Activated CD8-positive, alpha-beta memory T cell treated with anti-CD3 and anti-CD28 coated beads, Interleukin-2, amount 50 U/mL, for 4 hours (primary cell): ENCODE measurements around the gene OPN1MW.
"Not testable (repeated sequence)": the region's sequence is repeated elsewhere in the genome, so short reads cannot be mapped to it uniquely, and the experiment has no call there.

Experiments
- DNase-seq: peaks from one replicate; pipeline ENCODE4 v3.0.0-alpha.2; 2020

OPN1MW gene

DNA sequence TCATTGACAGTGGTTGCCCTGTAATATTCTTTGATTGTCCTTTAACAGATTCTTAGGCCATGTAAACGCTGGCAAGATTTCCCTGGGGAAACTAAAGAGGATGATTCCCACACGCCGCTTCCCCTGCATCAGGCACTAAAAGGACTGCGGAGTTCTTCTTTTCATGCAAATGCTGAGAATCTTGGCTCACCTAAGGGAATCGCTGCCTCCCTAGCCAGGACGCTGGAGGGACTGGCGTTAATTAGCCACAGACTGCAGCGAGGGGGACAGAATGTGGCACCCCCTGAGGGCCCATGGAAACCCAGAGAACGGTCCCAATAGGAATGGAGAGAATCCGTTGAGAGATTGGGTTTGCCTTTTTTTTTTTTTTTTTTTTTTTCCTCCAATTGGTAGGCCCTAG lies 29.1 kb downstream of the OPN1MW start:
- DNase-seq, result not testable (repeated sequence)

DNA sequence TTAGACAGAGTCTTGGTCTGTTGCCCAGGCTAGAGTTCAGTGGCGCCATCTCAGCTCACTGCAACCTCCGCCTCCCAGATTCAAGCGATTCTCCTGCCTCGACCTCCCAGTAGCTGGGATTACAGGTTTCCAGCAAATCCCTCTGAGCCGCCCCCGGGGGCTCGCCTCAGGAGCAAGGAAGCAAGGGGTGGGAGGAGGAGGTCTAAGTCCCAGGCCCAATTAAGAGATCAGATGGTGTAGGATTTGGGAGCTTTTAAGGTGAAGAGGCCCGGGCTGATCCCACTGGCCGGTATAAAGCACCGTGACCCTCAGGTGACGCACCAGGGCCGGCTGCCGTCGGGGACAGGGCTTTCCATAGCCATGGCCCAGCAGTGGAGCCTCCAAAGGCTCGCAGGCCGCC lies 37.1 kb downstream of the OPN1MW start, which contains the start of gene OPN1MW2:
TSS of gene OPN1MW2 (plus strand) at position 301 of the 400 bp plus-strand sequence. CDS start at position 361, 60 bp downstream.
- not testable (repeated sequence) for DNase-seq

DNA sequence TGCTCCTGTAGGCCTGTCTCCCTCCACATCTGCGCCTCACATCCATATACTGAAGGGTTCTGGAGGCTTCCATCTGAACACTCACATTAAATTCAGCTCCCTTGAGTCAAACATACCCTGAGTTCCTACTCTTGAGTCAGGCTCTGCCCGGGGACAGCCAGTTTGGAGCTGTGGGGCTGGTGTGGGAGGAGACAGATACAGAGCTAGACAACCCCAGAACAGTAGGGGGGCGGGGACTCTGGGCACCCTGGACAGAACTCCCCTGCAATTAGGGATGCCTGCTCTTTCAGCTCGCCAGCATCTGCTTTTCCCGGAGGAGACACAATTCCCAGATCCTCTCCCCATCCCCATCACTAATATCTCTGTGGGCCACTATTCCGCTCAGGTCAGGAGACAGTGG lies 42.9 kb downstream of the OPN1MW start:
- DNase-seq, result not testable (repeated sequence)

DNA sequence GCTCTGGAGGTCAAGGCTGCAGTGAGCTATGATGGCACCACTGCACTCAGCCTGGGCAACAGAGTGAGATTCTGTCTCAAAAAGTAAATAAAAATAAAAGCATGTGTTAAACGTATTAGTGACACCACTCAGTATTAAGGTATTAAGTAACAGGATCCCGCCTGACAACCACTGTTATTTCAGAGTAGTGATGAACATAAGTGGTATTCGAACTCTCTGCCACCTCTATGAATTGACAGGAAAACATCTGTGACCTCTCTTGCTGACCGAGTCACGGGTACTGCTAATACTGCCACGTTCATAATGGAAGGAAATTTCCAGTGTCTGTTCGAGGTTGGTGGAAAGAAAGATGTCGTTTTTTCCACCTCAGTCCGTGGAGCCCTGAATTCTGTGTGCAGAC lies 44.3 kb downstream of the OPN1MW start:
- DNase-seq, result not testable (repeated sequence)

DNA sequence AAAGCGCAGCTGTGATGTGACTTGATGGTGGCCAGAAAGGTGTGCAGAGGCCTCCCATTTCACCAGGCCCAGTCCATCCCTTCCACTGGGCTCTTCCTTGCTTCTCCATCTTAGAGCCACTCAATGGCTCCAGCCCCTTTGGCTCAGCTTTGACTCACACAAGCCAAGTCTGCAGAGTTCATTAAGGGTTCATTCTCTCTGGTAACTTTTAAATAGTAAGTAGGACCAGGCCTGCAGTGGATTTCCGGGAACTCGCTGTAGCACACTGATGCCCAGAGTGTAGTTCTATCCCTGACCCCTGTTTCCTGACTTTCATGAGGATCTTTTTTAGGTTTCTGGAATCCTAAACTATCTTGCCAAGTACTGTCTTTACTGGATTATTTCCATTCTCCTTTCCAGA lies 49.0 kb downstream of the OPN1MW start:
- DNase-seq, result not testable (repeated sequence)

DNA sequence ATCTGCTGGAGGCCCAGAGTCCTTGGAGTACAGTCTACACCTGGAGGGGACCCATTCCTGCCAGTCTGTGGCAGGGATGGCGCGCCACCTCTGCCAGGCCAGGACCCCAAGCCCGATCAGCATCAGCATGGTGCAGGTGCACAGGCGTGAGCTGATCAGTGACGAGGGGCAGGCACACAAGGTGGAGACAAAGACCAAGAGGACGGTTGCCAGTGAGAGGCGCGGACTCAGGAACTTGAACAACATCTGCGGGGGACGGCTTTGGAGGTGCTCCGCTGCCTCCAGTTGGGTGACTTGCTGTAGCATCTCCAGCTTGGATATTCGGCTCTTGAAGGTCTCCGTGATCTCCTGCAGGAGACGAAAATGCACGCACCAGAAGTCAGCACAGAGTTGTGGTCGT lies 51.2 kb downstream of the OPN1MW start:
- not testable (repeated sequence) for DNase-seq

DNA sequence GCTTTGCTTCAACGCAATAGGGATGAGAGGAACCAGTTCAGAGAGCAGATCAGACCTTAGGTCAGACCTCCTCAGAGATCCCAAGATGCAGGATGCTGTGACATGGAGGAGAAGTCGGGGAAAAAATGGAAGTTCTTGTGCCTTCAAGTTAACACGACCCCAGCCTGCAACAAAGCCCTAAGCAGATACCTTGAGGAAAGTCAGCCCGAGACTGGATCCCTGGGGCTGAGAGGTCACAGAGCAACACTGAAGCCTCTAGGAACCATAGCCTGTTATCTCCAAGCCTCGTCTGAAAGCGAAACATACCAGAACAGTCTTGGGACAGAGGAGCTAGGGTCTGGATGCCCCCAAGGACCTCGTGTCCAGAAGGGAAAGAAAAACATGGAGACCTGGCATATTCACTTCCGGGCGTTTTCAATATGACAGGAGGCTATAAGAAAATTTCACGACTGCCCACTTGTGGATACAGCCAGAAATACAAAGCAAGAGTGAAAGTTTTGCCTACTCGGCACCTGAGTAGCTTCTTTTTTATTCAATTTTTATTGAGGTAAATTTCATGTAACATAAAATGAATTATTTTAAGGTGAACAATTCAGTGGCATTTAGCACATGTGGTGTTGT lies 56.7 kb downstream of the OPN1MW start:
- DNase-seq, result not testable (repeated sequence)

DNA sequence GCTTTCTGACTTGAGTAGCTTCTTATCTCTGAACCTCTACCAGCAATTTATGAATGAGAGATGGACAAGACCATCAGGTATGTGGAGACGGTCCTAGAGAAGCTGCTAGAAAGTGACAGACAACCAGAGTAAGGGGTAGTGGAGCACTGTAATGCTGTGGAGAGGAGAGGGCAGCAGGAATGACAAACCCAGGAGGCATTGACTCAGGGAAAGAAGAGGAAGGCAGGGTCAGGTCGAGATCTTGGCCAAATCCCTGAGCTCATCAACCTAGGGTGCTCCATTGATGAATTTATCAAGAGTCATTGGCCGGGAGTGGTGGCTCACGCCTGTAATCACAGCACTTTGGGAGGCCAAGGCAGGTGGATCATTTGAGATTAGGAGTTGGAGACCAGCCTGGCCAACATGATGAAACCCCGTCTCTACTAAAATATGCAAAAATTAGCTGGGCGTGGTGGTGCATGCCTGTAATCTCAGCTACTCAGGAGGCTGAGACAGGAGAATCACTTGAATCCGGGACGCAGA lies 57.6 kb downstream of the OPN1MW start:
- peak; percentile 4 for DNase-seq
